LNCaP clone FGC (cell line): ENCODE results near the gene FH.

Experiments
- DNase-seq: peaks from one replicate; pipeline ENCODE4 v3.0.0-alpha.2; 2011; ENCODE audit warnings: low read depth
- H3K4me3 ChIP-seq: 2 replicates; pipeline ENCODE4 v1.5.1; 2011; ENCODE audit warnings: mild to moderate bottlenecking, low read depth, low read length, control low read depth
- CTCF ChIP-seq: IDR thresholded peaks from 2 replicates; pipeline ENCODE4 v1.5.1; 2012; ENCODE audit warnings: mild to moderate bottlenecking; ENCODE audit not compliant: control insufficient read depth, insufficient read depth; ENCODE audit errors: extremely low read depth

Gene FH

GRCh38 chr1:241503444-241503843 lies 16.1 kb downstream of the FH start:
- H3K4me3 ChIP-seq = no peak overlapping the region
- DNase-seq = no peak
- no peak for TF ChIP-seq CTCF

- no peak overlapping the region for H3K4me3 ChIP-seq
- TF ChIP-seq CTCF = peak; percentile 60
- DNase-seq = no peak
Observed at GRCh38 chr1:241499910-241500309, 19.6 kb downstream of the FH start.

GRCh38 chr1:241495741-241496140 lies 23.8 kb downstream of the FH start:
- H3K4me3 ChIP-seq = no peak overlapping the region
- no peak for TF ChIP-seq CTCF
- DNase-seq = no peak

- no peak for TF ChIP-seq CTCF
- no peak for DNase-seq
- H3K4me3 ChIP-seq = no peak overlapping the region
Observed at GRCh38 chr1:241488739-241489138, 30.8 kb downstream of the FH start.

GRCh38 chr1:241485554-241485992 lies 34.0 kb downstream of the FH start:
- H3K4me3 ChIP-seq = no peak overlapping the region
- TF ChIP-seq CTCF = peak; percentile 54
- DNase-seq = no peak

- H3K4me3 ChIP-seq = no peak overlapping the region
- DNase-seq = no peak
- no peak for TF ChIP-seq CTCF
Observed at GRCh38 chr1:241485145-241485544, 34.4 kb downstream of the FH start.

- no peak for DNase-seq
- no peak for TF ChIP-seq CTCF
Observed at GRCh38 chr1:241482761-241483250, 36.7 kb downstream of the FH start.

More at GRCh38 chr1:241482761-241483250, 36.7 kb downstream of the FH start:
- no peak overlapping the region for H3K4me3 ChIP-seq
